KOPT-K1 (cell line): ENCODE measurements around the gene RAI1.

ENCODE experiments used
- H3K27ac ChIP-seq: fragments of 200-600 bp; sonication (generic); 2 replicates; pipeline ENCODE4 v1.5.1; 2016; ENCODE audit warnings: antibody characterized with exemption, mild to moderate bottlenecking, low read depth, low read length; ENCODE audit not compliant: poor library complexity, severe bottlenecking
- H3K36me3 ChIP-seq: fragments of 200-600 bp; sonication (generic); 2 replicates; pipeline ENCODE4 v1.5.1; 2017; ENCODE audit warnings: antibody characterized with exemption, mild to moderate bottlenecking, low read length, moderate library complexity; ENCODE audit not compliant: insufficient read depth
- H3K9me3 ChIP-seq: fragments of 200-600 bp; sonication (generic); 2 replicates; pipeline ENCODE4 v1.5.1; 2017; ENCODE audit warnings: antibody characterized with exemption, low read length, mild to moderate bottlenecking; ENCODE audit not compliant: insufficient read depth, poor library complexity, severe bottlenecking

RAI1 gene

GRCh38 chr17:17837380-17837821 is 156.1 kb downstream of the RAI1 start:
- H3K27ac ChIP-seq: peak overlapping the region; percentile 99
- H3K36me3 ChIP-seq: peaks cover 13% of the 10 kb centered on the region; the same call in 1 of the 2 replicates
- no peaks in the 10 kb centered on the region for H3K9me3 ChIP-seq

GRCh38 chr17:17837966-17838962 is 157.0 kb downstream of the RAI1 start:
- Histone ChIP-seq H3K9me3 (no peaks in the 10 kb centered on the region), H3K27ac (peak overlapping the region; percentile 99), H3K36me3 (peaks cover 12% of the 10 kb centered on the region; the same call in 1 of the 2 replicates)

GRCh38 chr17:17839791-17840707 is 158.8 kb downstream of the RAI1 start:
- no peaks in the 10 kb centered on the region for H3K9me3 ChIP-seq
- H3K27ac ChIP-seq: peak overlapping the region; percentile 99
- H3K36me3 ChIP-seq: no peaks in the 10 kb centered on the region

- Histone ChIP-seq H3K27ac (peak overlapping the region; percentile 99), H3K36me3 (no peaks in the 10 kb centered on the region), H3K9me3 (no peaks in the 10 kb centered on the region)
These were observed 159.7 kb downstream of the RAI1 start for GRCh38 chr17:17840751-17841591.

GRCh38 chr17:17841601-17842025 is 160.4 kb downstream of the RAI1 start:
- Histone ChIP-seq H3K27ac (peak overlapping the region; percentile 99), H3K9me3 (no peaks in the 10 kb centered on the region), H3K36me3 (no peaks in the 10 kb centered on the region)

DNA sequence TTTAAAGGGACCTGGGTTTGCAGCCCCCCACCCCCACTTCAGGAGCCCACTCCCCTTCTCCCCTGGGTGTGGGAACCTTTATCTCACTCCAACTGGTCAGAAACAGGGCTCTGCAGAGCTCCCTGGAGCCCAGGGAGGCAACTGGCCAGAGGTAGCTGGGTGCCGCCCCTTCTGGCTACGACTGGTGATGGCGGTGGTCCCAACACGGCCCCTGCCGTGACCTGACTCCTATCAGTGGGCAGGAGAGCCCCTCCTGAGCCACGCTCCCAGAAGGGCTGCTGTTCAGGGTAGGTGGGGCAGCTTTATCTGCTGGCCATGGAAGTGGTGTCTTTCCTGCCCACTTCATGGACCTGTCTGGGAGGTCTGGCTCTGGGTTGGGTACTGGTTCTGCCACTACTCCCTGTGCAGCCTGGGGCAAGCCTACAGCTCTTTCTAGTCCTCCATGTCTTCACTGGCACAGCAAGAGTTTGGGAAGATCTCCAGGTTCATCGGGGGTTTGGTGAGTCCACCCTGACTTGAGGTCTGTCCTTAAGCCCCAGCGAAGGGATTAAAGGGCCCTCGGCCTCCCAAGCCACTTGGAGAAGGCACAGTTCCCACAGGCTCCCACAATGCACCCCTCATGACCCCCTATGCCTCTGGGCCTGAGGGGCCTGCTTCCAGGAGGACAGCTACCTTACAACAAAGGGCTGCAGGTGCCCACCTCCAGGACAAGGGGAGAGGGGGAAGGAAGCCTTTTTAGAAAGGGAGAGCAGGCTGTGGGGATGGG is 161.0 kb downstream of the RAI1 start:
- Histone ChIP-seq H3K27ac (peak overlapping the region; percentile 99), H3K9me3 (no peaks in the 10 kb centered on the region), H3K36me3 (no peaks in the 10 kb centered on the region)

- Histone ChIP-seq H3K27ac (no peak overlapping the region), H3K9me3 (no peaks in the 10 kb centered on the region), H3K36me3 (no peaks in the 10 kb centered on the region)
These were observed 161.8 kb downstream of the RAI1 start for GRCh38 chr17:17843096-17843495.

DNA sequence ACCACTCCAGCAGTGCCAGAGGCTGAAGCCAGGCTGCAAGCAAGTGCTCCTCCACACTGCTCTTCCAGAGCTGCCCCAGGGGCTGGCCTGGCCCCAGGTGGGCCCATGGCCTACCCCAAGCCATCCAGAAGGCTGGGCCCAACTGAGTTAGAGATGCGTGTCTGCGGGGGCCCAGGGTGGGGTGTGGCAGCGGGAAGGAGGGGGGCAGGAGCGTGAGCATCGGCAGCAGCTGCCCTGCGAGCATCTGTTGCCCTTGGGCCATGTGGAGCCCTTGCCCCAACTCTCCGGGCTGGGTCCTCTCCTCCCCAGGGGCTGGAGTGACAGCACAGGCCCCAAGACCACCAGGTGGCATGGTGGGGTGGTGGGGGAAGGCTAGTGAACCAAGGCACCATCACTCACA is 162.8 kb downstream of the RAI1 start:
- no peaks in the 10 kb centered on the region for H3K9me3 ChIP-seq
- no peaks in the 10 kb centered on the region for H3K36me3 ChIP-seq
- H3K27ac ChIP-seq: no peak overlapping the region

DNA sequence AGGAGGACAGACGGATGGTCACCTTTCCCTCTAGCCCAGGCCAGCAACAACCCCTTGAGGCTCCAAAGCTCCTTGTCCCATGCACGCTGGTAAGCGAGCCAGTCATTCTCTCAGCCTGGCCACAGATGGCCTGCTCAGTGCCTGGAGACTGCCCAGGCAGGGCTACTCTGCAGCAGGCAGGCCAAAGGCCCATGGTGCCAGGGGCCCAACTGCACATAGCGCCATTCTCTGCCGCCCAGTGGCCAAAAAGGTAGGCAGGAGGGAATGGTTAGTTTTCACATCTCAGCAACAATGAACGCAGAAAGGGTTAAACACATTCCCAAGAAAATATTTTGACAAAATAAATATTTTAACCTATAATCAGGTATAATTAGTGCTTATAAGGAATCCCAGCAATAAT is 163.2 kb downstream of the RAI1 start:
- no peaks in the 10 kb centered on the region for H3K36me3 ChIP-seq
- H3K27ac ChIP-seq: no peak overlapping the region
- H3K9me3 ChIP-seq: no peaks in the 10 kb centered on the region

GRCh38 chr17:17845046-17845775 is 164.0 kb downstream of the RAI1 start:
- H3K27ac ChIP-seq: peak overlapping the region; percentile 92
- H3K36me3 ChIP-seq: no peaks in the 10 kb centered on the region
- H3K9me3 ChIP-seq: no peaks in the 10 kb centered on the region

- Histone ChIP-seq H3K27ac (peak overlapping the region; percentile 92), H3K9me3 (no peaks in the 10 kb centered on the region), H3K36me3 (no peaks in the 10 kb centered on the region)
These were observed 164.7 kb downstream of the RAI1 start for GRCh38 chr17:17846003-17846402.

DNA sequence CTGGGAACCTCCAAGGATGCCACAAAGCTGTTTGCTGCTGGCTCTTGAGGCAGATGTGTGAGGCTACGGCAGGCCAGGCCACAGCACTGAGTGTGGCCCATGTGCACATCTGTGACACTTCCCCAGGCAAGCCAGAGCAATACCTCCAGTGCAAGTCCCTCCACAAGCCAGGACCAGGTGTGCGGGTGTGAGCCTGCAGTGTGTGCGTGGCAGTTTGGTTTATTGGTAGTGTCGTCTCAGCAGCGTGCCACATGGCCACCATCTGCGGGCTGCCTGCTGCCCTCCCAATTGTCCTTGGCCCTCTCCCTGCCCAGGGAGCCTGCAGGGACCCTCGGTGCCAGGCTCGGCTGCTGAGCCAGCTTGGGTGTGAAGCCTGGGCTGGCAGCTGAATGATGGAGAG is 165.4 kb downstream of the RAI1 start:
- H3K36me3 ChIP-seq: no peaks in the 10 kb centered on the region
- no peaks in the 10 kb centered on the region for H3K9me3 ChIP-seq
- peak overlapping the region; percentile 92 for H3K27ac ChIP-seq

DNA sequence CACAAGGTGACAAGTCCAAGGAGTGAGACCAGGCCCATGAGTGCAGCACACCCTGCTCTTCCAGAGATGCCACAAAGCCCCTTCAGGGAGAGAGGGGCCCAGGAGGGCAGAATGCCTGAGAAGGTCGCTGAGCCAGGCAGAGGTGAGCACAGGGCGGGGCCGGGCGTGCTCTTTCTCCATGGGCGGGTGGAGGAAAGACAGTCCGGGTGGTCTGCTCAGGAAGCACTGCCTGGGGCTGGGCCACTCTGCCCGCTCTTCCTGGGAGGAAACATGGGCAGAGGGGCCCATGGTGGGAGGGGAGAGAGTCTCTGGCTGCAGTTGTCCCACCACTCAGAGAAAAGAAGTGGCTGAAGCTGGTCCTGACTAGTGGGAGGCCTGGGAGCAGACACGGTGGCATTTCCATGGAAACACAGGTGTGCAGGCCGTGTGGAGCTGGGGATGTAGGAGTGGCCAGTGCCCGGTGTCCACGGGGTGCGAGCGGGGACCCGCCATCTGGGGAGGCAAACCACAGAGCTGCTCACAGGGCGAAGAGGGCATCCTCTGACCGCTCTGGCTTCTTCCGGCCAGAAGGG is 165.9 kb downstream of the RAI1 start:
- peak overlapping the region; percentile 92 for H3K27ac ChIP-seq
- H3K9me3 ChIP-seq: no peaks in the 10 kb centered on the region
- no peaks in the 10 kb centered on the region for H3K36me3 ChIP-seq
